DND-41 (cell line): ENCODE measurements around the gene ASPG.

Source experiments
- ATAC-seq: fragments of 200-7000 bp; cut with Tn5 transposase; 3 replicates; pipeline ENCODE4 v1.9.1; 2021; ENCODE audit warnings: low read depth; ENCODE audit not compliant: insufficient read depth
- DNase-seq: peaks from one replicate; pipeline ENCODE4 v3.0.0-alpha.2; 2020
- H2AFZ ChIP-seq: 2 replicates; pipeline ENCODE4 v1.6.0; 2012; ENCODE audit warnings: low read depth, low read length
- H3K27ac ChIP-seq: 2 replicates; pipeline ENCODE4 v1.5.1; 2012; ENCODE audit warnings: low read length, inconsistent platforms
- H3K27me3 ChIP-seq: fragments of 200-600 bp; sonication (generic); 2 replicates; pipeline ENCODE4 v1.6.0; 2012; ENCODE audit warnings: low read length, mild to moderate bottlenecking, inconsistent platforms; ENCODE audit not compliant: insufficient read depth, poor library complexity
- H3K36me3 ChIP-seq: 2 replicates; pipeline ENCODE4 v1.5.1; 2012; ENCODE audit warnings: low read length, inconsistent platforms; ENCODE audit not compliant: insufficient read depth
- H3K4me1 ChIP-seq: 2 replicates; pipeline ENCODE4 v1.5.1; 2012; ENCODE audit warnings: mild to moderate bottlenecking, low read length; ENCODE audit not compliant: insufficient read depth
- H3K4me2 ChIP-seq: 2 replicates; pipeline ENCODE4 v1.6.0; 2012; ENCODE audit warnings: mild to moderate bottlenecking, moderate library complexity, low read length, inconsistent platforms; ENCODE audit not compliant: insufficient read depth
- H3K4me3 ChIP-seq, 2 experiments: fragments of 200-600 bp in 1 of 2; shearing (Covaris generic) in 1 of 2; 2 replicates each; pipeline ENCODE4 v1.5.1; 2012 to 2016; ENCODE audit warnings: inconsistent platforms in 2 of 2, low read length in 2 of 2, mild to moderate bottlenecking in 2 of 2, low read depth in 1 of 2, moderate library complexity in 1 of 2
- H3K79me2 ChIP-seq: 2 replicates; pipeline ENCODE4 v1.6.0; 2012; ENCODE audit warnings: low read length, inconsistent platforms; ENCODE audit not compliant: insufficient read depth
- H3K9ac ChIP-seq: 2 replicates; pipeline ENCODE4 v1.6.0; 2012; ENCODE audit warnings: low read depth, mild to moderate bottlenecking, inconsistent platforms, low read length, moderate library complexity
- H3K9me3 ChIP-seq: 2 replicates; pipeline ENCODE4 v1.5.1; 2012; ENCODE audit warnings: low read length, moderate library complexity, mild to moderate bottlenecking, inconsistent platforms; ENCODE audit not compliant: insufficient read depth, severe bottlenecking
- H4K20me1 ChIP-seq: 2 replicates; pipeline ENCODE4 v1.6.0; 2012; ENCODE audit warnings: low read length; ENCODE audit not compliant: insufficient read depth
- CTCF ChIP-seq: IDR thresholded peaks from 2 replicates; pipeline ENCODE4 v1.5.1; 2012; ENCODE audit warnings: borderline replicate concordance, low read length, moderate library complexity, mild to moderate bottlenecking; ENCODE audit not compliant: poor library complexity, severe bottlenecking; ENCODE audit errors: extremely low read depth
- EZH2 ChIP-seq: IDR thresholded peaks from 3 replicates; pipeline ENCODE4 v1.6.1; 2012; ENCODE audit warnings: borderline replicate concordance, low read depth, mild to moderate bottlenecking, moderate library complexity, low read length, inconsistent platforms; ENCODE audit not compliant: severe bottlenecking

The ASPG gene

GRCh38 chr14:104096751-104097700 lies 11.5 kb downstream of the ASPG start:
- no peak overlapping the region for H3K9ac ChIP-seq
- no peak overlapping the region for H3K4me3 ChIP-seq
- TF ChIP-seq EZH2: no peak
- peak; percentile 40 for TF ChIP-seq CTCF
- H3K27ac ChIP-seq: no peak overlapping the region
- peaks cover 2% of the 10 kb centered on the region; the same call in 1 of the 2 replicates for H4K20me1 ChIP-seq
- H3K4me2 ChIP-seq: no peak overlapping the region
- DNase-seq: peak; percentile 10
- H3K36me3 ChIP-seq: no peaks in the 10 kb centered on the region
- ATAC-seq: peak; percentile 37; the same call in 1 of the 3 replicates
- no peaks in the 10 kb centered on the region for H3K27me3 ChIP-seq
- H3K4me1 ChIP-seq: no peaks in the 10 kb centered on the region
- H3K79me2 ChIP-seq: no peaks in the 10 kb centered on the region
- H2AFZ ChIP-seq: no peak overlapping the region
- H3K9me3 ChIP-seq: no peaks in the 10 kb centered on the region

GRCh38 chr14:104098272-104099095 lies 13.0 kb downstream of the ASPG start:
- peaks cover 2% of the 10 kb centered on the region; the same call in 1 of the 2 replicates for H4K20me1 ChIP-seq
- H3K4me2 ChIP-seq: no peak overlapping the region
- ATAC-seq (no peak), DNase-seq (no peak)
- no peaks in the 10 kb centered on the region for H3K9me3 ChIP-seq
- no peaks in the 10 kb centered on the region for H3K36me3 ChIP-seq
- no peaks in the 10 kb centered on the region for H3K4me1 ChIP-seq
- H3K79me2 ChIP-seq: no peaks in the 10 kb centered on the region
- no peak for TF ChIP-seq CTCF
- no peak for TF ChIP-seq EZH2
- no peak overlapping the region for H3K4me3 ChIP-seq
- no peaks in the 10 kb centered on the region for H3K27me3 ChIP-seq
- no peak overlapping the region for H3K27ac ChIP-seq
- no peak overlapping the region for H3K9ac ChIP-seq
- no peak overlapping the region for H2AFZ ChIP-seq

- Histone ChIP-seq H3K4me2 (no peak overlapping the region), H3K4me1 (no peaks in the 10 kb centered on the region), H3K79me2 (no peaks in the 10 kb centered on the region), H2AFZ (no peak overlapping the region), H3K27ac (no peak overlapping the region), H3K27me3 (no peaks in the 10 kb centered on the region), H3K4me3 (no peak overlapping the region), H3K9me3 (no peaks in the 10 kb centered on the region), H4K20me1 (peaks cover 2% of the 10 kb centered on the region; the same call in 1 of the 2 replicates), H3K36me3 (no peaks in the 10 kb centered on the region), H3K9ac (no peak overlapping the region)
- ATAC-seq: no peak
- DNase-seq: no peak
- TF ChIP-seq EZH2 (no peak), CTCF (no peak)
Measured at GRCh38 chr14:104099096-104100041, 13.9 kb downstream of the ASPG start.
